DND-41 (cell line): Measurements from ENCODE around the gene RAB7A.

Experiments used
- EZH2 ChIP-seq: IDR thresholded peaks from 3 replicates; pipeline ENCODE4 v1.6.1; 2012; ENCODE audit warnings: borderline replicate concordance, low read depth, mild to moderate bottlenecking, moderate library complexity, low read length, inconsistent platforms; ENCODE audit not compliant: severe bottlenecking
- TF ChIP-seq, protein P1 (sequence below): IDR thresholded peaks from 2 replicates; pipeline ENCODE4 v1.5.1; 2012; ENCODE audit warnings: borderline replicate concordance, low read length, moderate library complexity, mild to moderate bottlenecking; ENCODE audit not compliant: poor library complexity, severe bottlenecking; ENCODE audit errors: extremely low read depth

DNA sequence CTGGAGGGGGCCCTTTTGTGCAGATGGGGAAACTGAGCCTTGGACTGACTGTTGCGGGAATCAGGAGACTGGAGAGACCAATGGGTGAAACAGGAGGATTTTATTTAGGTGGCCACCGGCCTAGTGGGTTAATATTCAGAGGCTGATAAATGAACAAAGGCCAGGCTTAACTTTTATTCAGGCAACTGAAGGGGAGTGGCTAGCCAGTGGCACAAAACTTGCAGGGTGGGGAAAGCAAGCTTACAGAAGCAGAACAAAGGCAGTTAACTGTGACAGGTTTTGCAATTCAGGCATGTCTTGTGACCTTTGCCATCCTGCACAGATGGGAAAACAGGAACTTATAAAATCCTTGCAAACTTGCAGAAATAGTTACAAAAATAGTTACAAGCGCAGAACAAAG, 128.5 kb downstream of the RAB7A start:
- TF ChIP-seq EZH2, result no peak
- TF ChIP-seq, protein P1, sequence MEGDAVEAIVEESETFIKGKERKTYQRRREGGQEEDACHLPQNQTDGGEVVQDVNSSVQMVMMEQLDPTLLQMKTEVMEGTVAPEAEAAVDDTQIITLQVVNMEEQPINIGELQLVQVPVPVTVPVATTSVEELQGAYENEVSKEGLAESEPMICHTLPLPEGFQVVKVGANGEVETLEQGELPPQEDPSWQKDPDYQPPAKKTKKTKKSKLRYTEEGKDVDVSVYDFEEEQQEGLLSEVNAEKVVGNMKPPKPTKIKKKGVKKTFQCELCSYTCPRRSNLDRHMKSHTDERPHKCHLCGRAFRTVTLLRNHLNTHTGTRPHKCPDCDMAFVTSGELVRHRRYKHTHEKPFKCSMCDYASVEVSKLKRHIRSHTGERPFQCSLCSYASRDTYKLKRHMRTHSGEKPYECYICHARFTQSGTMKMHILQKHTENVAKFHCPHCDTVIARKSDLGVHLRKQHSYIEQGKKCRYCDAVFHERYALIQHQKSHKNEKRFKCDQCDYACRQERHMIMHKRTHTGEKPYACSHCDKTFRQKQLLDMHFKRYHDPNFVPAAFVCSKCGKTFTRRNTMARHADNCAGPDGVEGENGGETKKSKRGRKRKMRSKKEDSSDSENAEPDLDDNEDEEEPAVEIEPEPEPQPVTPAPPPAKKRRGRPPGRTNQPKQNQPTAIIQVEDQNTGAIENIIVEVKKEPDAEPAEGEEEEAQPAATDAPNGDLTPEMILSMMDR, result no peak
